IMR-90 (cell line): Measurements from ENCODE around the gene CCDC88C. TPM values are rescaled to one million over a fixed set of nuclear protein-coding genes. Genes with fewer than 3 reads are reported as not detected.
A peak's percentile ranks its signal among the peaks of the same experiment; 100 is the strongest.

Source experiments
- ATAC-seq: fragments of 200-7000 bp; cut with Tn5 transposase; 2 replicates; pipeline ENCODE4 v1.9.1; 2020; ENCODE audit warnings: low read depth, mild to moderate bottlenecking, moderate library complexity
- BruUV-seq: library from RNA; stranded (reverse); fragments of 400-500 nt; replicated peaks from 2 replicates; lab custom pipeline; 2021; lab: Mats Ljungman, UMichigan
- CTCF ChIA-PET: fragments of 300-600 bp; formaldehyde crosslinking; extraction: SDS; loops from one replicate; lab custom pipeline; 2021; ENCODE audit warnings: antibody characterized with exemption; lab: Yijun Ruan, JAX
- POLR2A ChIA-PET: fragments of 300-600 bp; sonication (Branson Sonifier 250); formaldehyde crosslinking; loops from one replicate; lab custom pipeline; 2022; ENCODE audit warnings: antibody characterized with exemption; ENCODE audit not compliant: unreplicated experiment; lab: Charles Lee
- DNase-seq: peaks from one replicate; pipeline ENCODE4 v3.0.0; 2013
- H2AFZ ChIP-seq: replicated peaks from 2 replicates; pipeline ENCODE3; 2013; ENCODE audit warnings: low read length, mild to moderate bottlenecking; ENCODE audit not compliant: poor library complexity
- H2AK5ac ChIP-seq: 2 replicates; pipeline ENCODE4 v1.6.1; 2013; ENCODE audit warnings: low read depth, low read length, inconsistent platforms
- H2AK9ac ChIP-seq: replicated peaks from 2 replicates; pipeline ENCODE3; 2013; ENCODE audit warnings: mild to moderate bottlenecking, low read depth, low read length, moderate library complexity; ENCODE audit not compliant: poor library complexity
- H2BK120ac ChIP-seq: 2 replicates; pipeline ENCODE4 v1.6.1; 2013; ENCODE audit warnings: low read depth, low read length, inconsistent platforms
- H2BK15ac ChIP-seq: 3 replicates; pipeline ENCODE4 v1.6.1; 2013; ENCODE audit warnings: low read depth, low read length, inconsistent platforms
- H2BK20ac ChIP-seq: 2 replicates; pipeline ENCODE4 v1.6.1; 2013; ENCODE audit warnings: low read depth, mild to moderate bottlenecking, inconsistent platforms, low read length, moderate library complexity
- H2BK5ac ChIP-seq: 2 replicates; pipeline ENCODE4 v1.6.1; 2013; ENCODE audit warnings: mild to moderate bottlenecking, low read depth, low read length, inconsistent platforms; ENCODE audit not compliant: poor library complexity, severe bottlenecking
- H3K14ac ChIP-seq: replicated peaks from 2 replicates; pipeline ENCODE4 v1.6.1; 2013; ENCODE audit warnings: low read depth, low read length, inconsistent platforms
- H3K18ac ChIP-seq: 2 replicates; pipeline ENCODE4 v1.6.1; 2013; ENCODE audit warnings: low read depth, low read length, control low read depth
- H3K23ac ChIP-seq: 2 replicates; pipeline ENCODE4 v1.6.1; 2013; ENCODE audit warnings: low read depth, low read length, inconsistent platforms
- H3K27ac ChIP-seq: 2 replicates; pipeline ENCODE4 v1.5.1; 2013; ENCODE audit warnings: mild to moderate bottlenecking, control low read depth, low read length; ENCODE audit not compliant: insufficient read depth
- H3K27me3 ChIP-seq: 2 replicates; pipeline ENCODE4 v1.6.1; 2013; ENCODE audit warnings: low read length; ENCODE audit not compliant: control insufficient read depth, insufficient read depth
- H3K36me3 ChIP-seq: 2 replicates; pipeline ENCODE4 v1.6.1; 2013; ENCODE audit warnings: low read length, mixed read lengths; ENCODE audit not compliant: control insufficient read depth, insufficient read depth
- H3K4ac ChIP-seq: 2 replicates; pipeline ENCODE4 v1.6.1; 2013; ENCODE audit warnings: low read depth, low read length, inconsistent platforms
- H3K4me1 ChIP-seq: 2 replicates; pipeline ENCODE4 v1.6.1; 2013; ENCODE audit warnings: low read length, mixed read lengths; ENCODE audit not compliant: control insufficient read depth, insufficient read depth
- H3K4me2 ChIP-seq: 2 replicates; pipeline ENCODE4 v1.6.1; 2013; ENCODE audit warnings: low read depth, mild to moderate bottlenecking, control low read depth, low read length, moderate library complexity
- H3K4me3 ChIP-seq: 2 replicates; pipeline ENCODE4 v1.5.1; 2013; ENCODE audit warnings: low read depth, mild to moderate bottlenecking, control low read depth, low read length, moderate library complexity; ENCODE audit not compliant: insufficient read depth
- H3K56ac ChIP-seq: 2 replicates; pipeline ENCODE4 v1.6.1; 2013; ENCODE audit warnings: low read length, inconsistent platforms; ENCODE audit not compliant: insufficient read depth; ENCODE audit errors: extremely low read depth
- H3K79me1 ChIP-seq, 2 experiments: 2 replicates each; pipeline ENCODE4 v1.6.1; 2013; ENCODE audit warnings: low read length in 2 of 2, inconsistent platforms in 1 of 2, low read depth in 1 of 2
- H3K9ac ChIP-seq: 2 replicates; pipeline ENCODE4 v1.6.1; 2013; ENCODE audit warnings: low read depth, low read length, control low read depth
- H3K9me1 ChIP-seq: 2 replicates; pipeline ENCODE4 v1.6.1; 2013; ENCODE audit warnings: low read length, inconsistent platforms; ENCODE audit not compliant: insufficient read depth
- H3K9me3 ChIP-seq: 2 replicates; pipeline ENCODE4 v1.6.1; 2013; ENCODE audit warnings: low read length; ENCODE audit not compliant: control insufficient read depth, insufficient read depth
- H4K20me1 ChIP-seq: 2 replicates; pipeline ENCODE4 v1.6.1; 2013; ENCODE audit warnings: low read length, inconsistent platforms; ENCODE audit not compliant: insufficient read depth
- H4K5ac ChIP-seq: 2 replicates; pipeline ENCODE4 v1.6.1; 2013; ENCODE audit warnings: mild to moderate bottlenecking, low read depth, low read length, control low read depth
- H4K8ac ChIP-seq, 2 experiments: 2 replicates each; pipeline ENCODE4 v1.6.1; 2013; ENCODE audit warnings: low read depth in 2 of 2, low read length in 2 of 2, control low read depth in 1 of 2, inconsistent platforms in 1 of 2
- H4K91ac ChIP-seq: 2 replicates; pipeline ENCODE4 v1.6.1; 2013; ENCODE audit warnings: low read depth, low read length, inconsistent platforms; ENCODE audit not compliant: insufficient read depth
- BHLHE40 ChIP-seq: fragments of 150-350 bp; IDR thresholded peaks from 2 replicates; pipeline ENCODE4 v1.6.1; 2016; ENCODE audit warnings: mild to moderate bottlenecking, low read depth, low read length
- CEBPB ChIP-seq: IDR thresholded peaks from 2 replicates; pipeline ENCODE4 v1.6.1; 2012; ENCODE audit warnings: low read depth, low read length, improper control_type of control experiment
- CHD1 ChIP-seq: IDR thresholded peaks from 2 replicates; pipeline ENCODE4 v1.6.1; 2012; ENCODE audit warnings: low read depth, low read length, improper control_type of control experiment
- CTCF ChIP-seq: conservative IDR thresholded peaks from 2 replicates; pipeline ENCODE4 v1.5.1; 2012; ENCODE audit warnings: mild to moderate bottlenecking, low read depth, low read length, improper control_type of control experiment
- ELK1 ChIP-seq: fragments of 150-350 bp; IDR thresholded peaks from 2 replicates; pipeline ENCODE4 v1.6.1; 2016; ENCODE audit warnings: low read depth, mild to moderate bottlenecking, low read length, moderate library complexity, borderline replicate concordance
- FOS ChIP-seq: fragments of 150-350 bp; IDR thresholded peaks from 2 replicates; pipeline ENCODE4 v1.6.1; 2016; ENCODE audit warnings: low read depth, low read length
- MAFK ChIP-seq: IDR thresholded peaks from 2 replicates; pipeline ENCODE4 v1.6.1; 2012; ENCODE audit warnings: low read depth, low read length, improper control_type of control experiment
- MAZ ChIP-seq: IDR thresholded peaks from 2 replicates; pipeline ENCODE4 v1.6.1; 2012; ENCODE audit warnings: low read depth, mild to moderate bottlenecking, low read length, improper control_type of control experiment, moderate library complexity, borderline replicate concordance
- MXI1 ChIP-seq: IDR thresholded peaks from 2 replicates; pipeline ENCODE4 v1.6.1; 2012; ENCODE audit warnings: low read depth, mild to moderate bottlenecking, low read length, moderate library complexity, borderline replicate concordance
- NFE2L2 ChIP-seq: fragments of 150-350 bp; IDR thresholded peaks from 2 replicates; pipeline ENCODE4 v1.6.1; 2016; ENCODE audit warnings: low read depth, mild to moderate bottlenecking, low read length
- POLR2A ChIP-seq: IDR thresholded peaks from 2 replicates; pipeline ENCODE4 v1.6.1; 2012; ENCODE audit warnings: mild to moderate bottlenecking, low read depth, low read length
- RAD21 ChIP-seq: IDR thresholded peaks from 2 replicates; pipeline ENCODE4 v1.6.1; 2012; ENCODE audit warnings: low read length, improper control_type of control experiment
- RCOR1 ChIP-seq: IDR thresholded peaks from 2 replicates; pipeline ENCODE4 v1.6.1; 2012; ENCODE audit warnings: mild to moderate bottlenecking, low read length, improper control_type of control experiment; ENCODE audit not compliant: insufficient replicate concordance
- RFX5 ChIP-seq: IDR thresholded peaks from 2 replicates; pipeline ENCODE4 v1.8.0; 2012; ENCODE audit warnings: low read depth, mild to moderate bottlenecking, low read length, moderate library complexity
- SMC3 ChIP-seq: fragments of 150-350 bp; IDR thresholded peaks from 2 replicates; pipeline ENCODE4 v1.6.1; 2016; ENCODE audit warnings: low read depth, mild to moderate bottlenecking, antibody characterized with exemption, low read length, moderate library complexity
- USF2 ChIP-seq: fragments of 150-350 bp; IDR thresholded peaks from 2 replicates; pipeline ENCODE4 v1.6.1; 2017; ENCODE audit warnings: mild to moderate bottlenecking, antibody characterized with exemption, low read length, low read depth
- WGBS, 2 experiments: methylation state at CpG; one replicate each; pipeline versions ENCODE4 v1.1.5 to v1.1.7; 2013; ENCODE audit warnings: missing lambda C conversion rate in 2 of 2; ENCODE audit not compliant: insufficient read length in 1 of 2; ENCODE audit errors: extremely low coverage in 2 of 2; 5-methylcytosine and 5-hydroxymethylcytosine counted together
- dilution Hi-C: fragments of 300-500 bp; cut with HindIII; formaldehyde crosslinking; loops from one replicate; pipeline ENCODE4 v1.14.3; 2018; ENCODE audit warnings: low sequenced_read_pairs; ENCODE audit not compliant: unreplicated experiment
- in situ Hi-C: fragments of 300-500 bp; cut with MboI; formaldehyde crosslinking; loops from 3 replicates; pipeline ENCODE4 v1.14.3; 2019; ENCODE audit warnings: low sequenced_read_pairs, inconsistent platforms, mixed read lengths
- intact Hi-C: fragments of 100-400 bp; cut with micrococcal nuclease; formaldehyde crosslinking; loops from 2 replicates; pipeline ENCODE4 v1.10.0; 2022
- polyA plus RNA-seq, 3 experiments: library from polyadenylated mRNA; depleted of rRNA; stranded (reverse); fragments of >200 nt; gene quantifications; 2 replicates each; pipeline ENCODE4 v1.2.3, GENCODE V29; 2012; ENCODE audit warnings: low replicate concordance in 1 of 3
- total RNA-seq: library from RNA; depleted of rRNA; stranded (reverse); fragments of >200 nt; gene quantifications from 2 replicates; pipeline ENCODE4 v1.2.3, GENCODE V29; 2012

CCDC88C gene
- total and polyA plus RNA-seq, 2 of the 4 experiments (the other 2 are of a cell fraction), result 0.17 to 0.18 TPM

DNA sequence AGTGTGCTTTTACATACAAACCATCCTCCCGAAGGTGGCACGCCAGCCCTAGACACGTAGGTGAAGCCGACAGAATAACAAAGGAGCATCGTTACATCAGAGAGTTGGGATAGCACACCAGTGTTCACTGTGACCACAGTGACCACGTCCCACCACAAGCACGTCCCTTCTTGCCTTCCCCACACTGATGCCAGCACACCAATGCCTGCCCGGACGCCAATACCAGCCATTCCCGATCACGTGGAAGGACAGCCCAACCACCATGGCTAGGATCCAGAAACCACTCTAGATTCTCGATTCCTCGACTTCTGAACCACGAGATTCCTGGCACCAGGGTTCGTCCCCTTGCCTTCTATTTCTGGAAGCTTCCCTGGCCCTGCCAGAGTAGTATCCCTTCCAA, 125.1 kb downstream of the CCDC88C start:
- DNase-seq (no peak), ATAC-seq (no peak)
- no peak overlapping the region for H2AFZ ChIP-seq
- H3K4ac ChIP-seq, result no peak overlapping the region
- no peak overlapping the region for H3K9ac ChIP-seq
- no peak overlapping the region for H3K4me3 ChIP-seq
- no peak overlapping the region for H2BK20ac ChIP-seq
- H3K23ac ChIP-seq, result no peak overlapping the region
- H4K8ac ChIP-seq, result no peak overlapping the region
- in situ Hi-C loops (no loop called here), intact Hi-C loops (no loop called here), dilution Hi-C loops (no loop called here)
- H3K9me1 ChIP-seq, result no peaks in the 10 kb centered on the region
- no peak overlapping the region for H2BK120ac ChIP-seq
- no peak overlapping the region for H3K4me2 ChIP-seq
- no peak overlapping the region for H3K56ac ChIP-seq
- TF ChIP-seq POLR2A (no peak), SMC3 (no peak), MAZ (no peak), RAD21 (no peak), BHLHE40 (no peak), CTCF (no peak), MAFK (no peak), NFE2L2 (no peak), CEBPB (no peak), CHD1 (no peak), ELK1 (no peak), RCOR1 (no peak), FOS (no peak), MXI1 (no peak), RFX5 (no peak), USF2 (no peak)
- BruUV-seq, result no TSS peak
- no peaks in the 10 kb centered on the region for H3K79me1 ChIP-seq
- H2BK5ac ChIP-seq, result no peak overlapping the region
- no peak overlapping the region for H2BK15ac ChIP-seq
- CTCF ChIA-PET, result no interaction called here
- no peaks in the 10 kb centered on the region for H3K36me3 ChIP-seq
- H2AK5ac ChIP-seq, result no peak overlapping the region
- H3K27me3 ChIP-seq, result peaks cover 4% of the 10 kb centered on the region; the same call in 1 of the 2 replicates
- H3K18ac ChIP-seq, result no peak overlapping the region
- WGBS, 2 experiments, result 91% methylated on average over 10 of the region's 15 CpGs; no CpG with 5 or more reads in 1 of the 2 experiments
- H3K4me1 ChIP-seq, result no peaks in the 10 kb centered on the region
- no peak overlapping the region for H4K5ac ChIP-seq
- H2AK9ac ChIP-seq, result peak overlapping the region; percentile 53
- H3K27ac ChIP-seq, result no peak overlapping the region
- H4K20me1 ChIP-seq, result no peaks in the 10 kb centered on the region
- no peak overlapping the region for H3K14ac ChIP-seq
- H3K9me3 ChIP-seq, result no peaks in the 10 kb centered on the region
- H4K91ac ChIP-seq, result no peak overlapping the region
- POLR2A ChIA-PET, result no interaction called here
